Measurements from ENCODE around the gene GCM1. TPM values are rescaled to one million over a fixed set of nuclear protein-coding genes. Genes with fewer than 3 reads are reported as not detected.

GCM1 gene
- total RNA-seq, 1 experiment from 2014 or later, result 0.07 TPM

DNA sequence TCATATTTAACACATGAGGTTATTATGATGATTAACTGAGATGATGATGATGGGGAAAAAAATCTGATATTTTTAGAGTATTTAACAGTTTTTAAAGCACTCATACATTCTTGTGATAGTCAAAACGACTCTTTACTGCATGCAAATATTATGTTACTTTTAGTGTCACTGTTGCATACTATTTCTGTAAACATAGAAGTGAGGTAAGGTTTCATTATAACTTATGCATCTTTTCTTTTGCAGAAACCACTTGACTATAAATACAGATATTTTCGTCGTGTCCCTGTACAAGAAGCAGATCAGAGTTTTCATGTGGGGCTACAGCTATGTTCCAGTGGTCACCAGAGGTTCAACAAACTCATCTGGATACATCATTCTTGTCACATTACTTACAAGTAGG is 53.4 kb downstream of the GCM1 start:
- CTCF ChIA-PET, result no interaction called here
- H3K9me2 ChIP-seq (ENCODE audit: insufficient read depth), result no peaks in the 10 kb centered on the region
- H3K9me3 ChIP-seq (ENCODE audit: control insufficient read depth in 1 of 2, insufficient read depth in 1 of 2, low read depth in 1 of 2, low read length in 2 of 2), result no peaks in the 10 kb centered on the region
- no peak overlapping the region for H3K4me3 ChIP-seq (replicated peaks in 1 of 2; ENCODE audit: low read depth in 1 of 2, low read length in 2 of 2)
- H3K79me2 ChIP-seq (ENCODE audit: insufficient read depth, low read length), result no peaks in the 10 kb centered on the region
- ATAC-seq (no peak), DNase-seq (ENCODE audit: low read depth, low spot score) (no peak)
- no peak overlapping the region for H3K27ac ChIP-seq (ENCODE audit: low read depth, low read length)
- intact Hi-C loops (cut with micrococcal nuclease), result no loop called here
- no peaks in the 10 kb centered on the region for H3K4me1 ChIP-seq (ENCODE audit: control insufficient read depth in 1 of 2, insufficient read depth in 2 of 2, low read length in 2 of 2)
- H3K4me2 ChIP-seq (ENCODE audit: low read length), result no peak overlapping the region
- POLR2A ChIA-PET, result no interaction called here
- no peak overlapping the region for H2AFZ ChIP-seq (ENCODE audit: low read depth, low read length, poor library complexity, severe bottlenecking)
- no TSS peak for BruUV-seq (replicated peaks)
- no peaks in the 10 kb centered on the region for H3K27me3 ChIP-seq (ENCODE audit: insufficient read depth, low read length)
- RAD21 ChIA-PET (ENCODE audit: low non-redundant PET in 1 of 2, low total read pairs in 2 of 2, uncharacterized antibody in 2 of 2, unreplicated experiment in 2 of 2), result interaction anchor here in 1 of 2 experiments (0.7 kb wide), 1 partner anchor 65 kb away, joined by 5 read pairs; no protein-coding TSS in a partner anchor
- H3K9ac ChIP-seq (ENCODE audit: low read length), result no peak overlapping the region
- H3K36me3 ChIP-seq (ENCODE audit: control insufficient read depth in 1 of 2, insufficient read depth in 2 of 2, low read length in 2 of 2), result peaks cover 50 to 57% of the 10 kb centered on the region in 2 experiments
- H4K20me1 ChIP-seq (ENCODE audit: insufficient read depth), result no peaks in the 10 kb centered on the region
- TF ChIP-seq YY1 (IDR thresholded peaks at IDR 0.05; ENCODE audit: extremely low read depth, insufficient replicate concordance, low read depth, low read length) (no peak), SRF (IDR thresholded peaks at IDR 0.05; ENCODE audit: low read depth) (no peak), CEBPB (IDR thresholded peaks at IDR 0.05; ENCODE audit: low read depth) (no peak), RAD21 (IDR thresholded peaks at IDR 0.05; ENCODE audit: low read depth) (no peak), ZNF274 (IDR thresholded peaks at IDR 0.05; ENCODE audit: low read depth, low read length) (no peak), POLR2AphosphoS5 (IDR thresholded peaks at IDR 0.05; ENCODE audit: low read depth, low read length) (no peak), TCF7L2 (IDR thresholded peaks at IDR 0.05; ENCODE audit: borderline replicate concordance, extremely low read depth, insufficient read depth, insufficient read length) (no peak), EZH2 (IDR thresholded peaks at IDR 0.05) (no peak), JUND (IDR thresholded peaks at IDR 0.05) (no peak), ATF3 (IDR thresholded peaks at IDR 0.05) (no peak)
- TF ChIP-seq, protein P1, sequence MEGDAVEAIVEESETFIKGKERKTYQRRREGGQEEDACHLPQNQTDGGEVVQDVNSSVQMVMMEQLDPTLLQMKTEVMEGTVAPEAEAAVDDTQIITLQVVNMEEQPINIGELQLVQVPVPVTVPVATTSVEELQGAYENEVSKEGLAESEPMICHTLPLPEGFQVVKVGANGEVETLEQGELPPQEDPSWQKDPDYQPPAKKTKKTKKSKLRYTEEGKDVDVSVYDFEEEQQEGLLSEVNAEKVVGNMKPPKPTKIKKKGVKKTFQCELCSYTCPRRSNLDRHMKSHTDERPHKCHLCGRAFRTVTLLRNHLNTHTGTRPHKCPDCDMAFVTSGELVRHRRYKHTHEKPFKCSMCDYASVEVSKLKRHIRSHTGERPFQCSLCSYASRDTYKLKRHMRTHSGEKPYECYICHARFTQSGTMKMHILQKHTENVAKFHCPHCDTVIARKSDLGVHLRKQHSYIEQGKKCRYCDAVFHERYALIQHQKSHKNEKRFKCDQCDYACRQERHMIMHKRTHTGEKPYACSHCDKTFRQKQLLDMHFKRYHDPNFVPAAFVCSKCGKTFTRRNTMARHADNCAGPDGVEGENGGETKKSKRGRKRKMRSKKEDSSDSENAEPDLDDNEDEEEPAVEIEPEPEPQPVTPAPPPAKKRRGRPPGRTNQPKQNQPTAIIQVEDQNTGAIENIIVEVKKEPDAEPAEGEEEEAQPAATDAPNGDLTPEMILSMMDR (IDR thresholded peaks at IDR 0.05 in 2 of 3, conservative IDR thresholded peaks at IDR 0.05 in 1 of 3; ENCODE audit: borderline replicate concordance in 1 of 3, insufficient read depth in 1 of 3, low read depth in 2 of 3, low read length in 2 of 3), result no peak

Data from HCT116 (cell line).